Measurements from ENCODE around the gene KCNQ1. TPM values are rescaled to one million over a fixed set of nuclear protein-coding genes. Genes with fewer than 3 reads are reported as not detected.

The KCNQ1 gene
- total and polyA plus RNA-seq, 2 experiments from 2014 or later: 0.45 to 0.87 TPM

DNA sequence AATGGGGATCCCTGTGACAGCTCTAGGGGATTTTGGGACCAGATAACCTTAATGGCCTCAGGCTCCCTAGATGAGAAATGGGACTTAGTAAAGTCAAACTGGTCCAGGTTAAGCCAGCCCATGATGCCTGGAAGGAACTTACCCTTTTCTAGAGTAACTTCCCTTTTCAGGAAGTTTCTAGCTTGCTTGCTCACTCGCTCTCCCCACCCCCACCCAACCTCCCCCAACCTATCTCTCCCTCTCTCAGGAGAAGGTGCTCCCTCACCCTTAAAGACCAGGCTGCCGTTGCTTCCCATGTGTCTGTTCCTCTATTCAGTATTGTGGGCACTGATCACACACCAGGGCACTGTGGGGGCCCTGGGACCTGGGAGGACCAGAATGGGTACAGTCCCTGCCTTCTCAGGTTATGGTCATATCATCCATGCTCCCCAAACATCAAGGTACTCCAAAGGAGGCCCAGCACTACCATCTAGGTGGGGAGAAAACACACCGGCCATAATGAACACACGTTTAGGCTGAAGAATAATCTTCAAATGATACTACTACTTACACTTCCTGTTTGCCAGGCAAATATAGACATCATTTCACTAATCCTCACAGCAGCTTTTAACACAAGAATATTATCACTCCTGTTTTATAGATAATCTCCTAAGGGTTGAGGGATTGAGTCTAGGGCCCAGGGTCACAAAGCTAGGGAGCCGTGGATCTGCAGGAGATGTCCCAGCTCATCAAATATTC, 236.8 kb downstream of the KCNQ1 start:
- no peaks in the 10 kb centered on the region for H3K36me3 ChIP-seq (ENCODE audit: insufficient read depth)
- ATAC-seq (no peak), DNase-seq (ENCODE audit: low spot score) (no peak)
- Mint-ChIP-seq H3K4me1 (peaks cover 56% of the 10 kb centered on the region), H3K4me3 (no peak overlapping the region), H3K36me3 (ENCODE audit: low read depth) (no peaks in the 10 kb centered on the region), H3K27ac (no peak overlapping the region), H3K27me3 (ENCODE audit: insufficient read depth, low read depth, poor library complexity) (peaks cover 3% of the 10 kb centered on the region), H3K9me3 (no peaks in the 10 kb centered on the region)
- no peaks in the 10 kb centered on the region for H3K9me2 ChIP-seq (ENCODE audit: insufficient read depth)
- peaks cover 64% of the 10 kb centered on the region for H3K79me2 ChIP-seq (replicated peaks; ENCODE audit: insufficient read depth)
- no peak overlapping the region for H3K27ac ChIP-seq (ENCODE audit: low read depth)
- H2AFZ ChIP-seq: no peak overlapping the region
- TF ChIP-seq ZNF114 (CRISPR knock-in tag; IDR thresholded peaks at IDR 0.05): no peak
- no peaks in the 10 kb centered on the region for H3F3A ChIP-seq (replicated peaks; ENCODE audit: low read depth)
- peaks cover 35% of the 10 kb centered on the region for H3K4me1 ChIP-seq (ENCODE audit: insufficient read depth)
- H3K4me3 ChIP-seq: no peak overlapping the region
- no peak overlapping the region for H3K4me2 ChIP-seq
- peaks cover 34% of the 10 kb centered on the region for H4K20me1 ChIP-seq (replicated peaks; ENCODE audit: insufficient read depth)
- no peaks in the 10 kb centered on the region for H3K27me3 ChIP-seq (ENCODE audit: insufficient read depth)

DNA sequence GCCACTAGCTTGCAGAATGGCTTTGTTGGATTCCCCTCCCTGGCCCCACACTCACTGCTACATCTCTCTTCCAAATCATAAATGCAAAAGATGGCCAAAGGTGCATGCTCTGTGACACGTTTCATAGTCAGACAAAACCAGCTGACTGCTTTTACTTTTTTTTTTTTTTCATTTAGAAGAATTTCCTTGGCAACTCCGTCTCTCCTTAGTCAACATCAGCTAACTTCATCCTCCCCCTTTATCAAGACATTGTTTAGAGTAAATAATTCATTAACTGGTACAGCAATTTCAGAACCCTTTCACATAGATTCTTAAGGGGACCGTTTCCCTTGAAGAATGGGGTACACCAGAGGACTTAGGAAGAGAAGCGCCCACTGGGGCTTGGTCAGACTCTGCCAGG, 239.0 kb downstream of the KCNQ1 start:
- Histone ChIP-seq H3K4me1 (ENCODE audit: insufficient read depth) (peaks cover 38% of the 10 kb centered on the region), H3K4me3 (no peak overlapping the region), H4K20me1 (replicated peaks; ENCODE audit: insufficient read depth) (peaks cover 28% of the 10 kb centered on the region), H3K9me2 (ENCODE audit: insufficient read depth) (no peaks in the 10 kb centered on the region), H3K27me3 (ENCODE audit: insufficient read depth) (no peaks in the 10 kb centered on the region), H3F3A (replicated peaks; ENCODE audit: low read depth) (no peaks in the 10 kb centered on the region), H2AFZ (no peak overlapping the region), H3K36me3 (ENCODE audit: insufficient read depth) (no peaks in the 10 kb centered on the region), H3K4me2 (no peak overlapping the region), H3K27ac (ENCODE audit: low read depth) (no peak overlapping the region), H3K79me2 (replicated peaks; ENCODE audit: insufficient read depth) (peaks cover 75% of the 10 kb centered on the region)
- Mint-ChIP-seq H3K9me3 (no peaks in the 10 kb centered on the region), H3K4me3 (no peak overlapping the region), H3K36me3 (ENCODE audit: low read depth) (no peaks in the 10 kb centered on the region), H3K27me3 (ENCODE audit: insufficient read depth, low read depth, poor library complexity) (peaks cover 3% of the 10 kb centered on the region), H3K27ac (no peak overlapping the region), H3K4me1 (peaks cover 55% of the 10 kb centered on the region)
- no peak for ATAC-seq
- TF ChIP-seq EZH2 (IDR thresholded peaks at IDR 0.05; ENCODE audit: low read depth, unreplicated experiment) (no peak), STAT1 (IDR thresholded peaks at IDR 0.05; ENCODE audit: unreplicated experiment) (no peak), NANOG (IDR thresholded peaks at IDR 0.05; ENCODE audit: borderline replicate concordance) (no peak), ZNF114 (CRISPR knock-in tag; IDR thresholded peaks at IDR 0.05) (no peak)
- TF ChIP-seq, protein P1, sequence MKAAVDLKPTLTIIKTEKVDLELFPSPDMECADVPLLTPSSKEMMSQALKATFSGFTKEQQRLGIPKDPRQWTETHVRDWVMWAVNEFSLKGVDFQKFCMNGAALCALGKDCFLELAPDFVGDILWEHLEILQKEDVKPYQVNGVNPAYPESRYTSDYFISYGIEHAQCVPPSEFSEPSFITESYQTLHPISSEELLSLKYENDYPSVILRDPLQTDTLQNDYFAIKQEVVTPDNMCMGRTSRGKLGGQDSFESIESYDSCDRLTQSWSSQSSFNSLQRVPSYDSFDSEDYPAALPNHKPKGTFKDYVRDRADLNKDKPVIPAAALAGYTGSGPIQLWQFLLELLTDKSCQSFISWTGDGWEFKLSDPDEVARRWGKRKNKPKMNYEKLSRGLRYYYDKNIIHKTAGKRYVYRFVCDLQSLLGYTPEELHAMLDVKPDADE (IDR thresholded peaks at IDR 0.05): no peak
- TF ChIP-seq, protein P2, sequence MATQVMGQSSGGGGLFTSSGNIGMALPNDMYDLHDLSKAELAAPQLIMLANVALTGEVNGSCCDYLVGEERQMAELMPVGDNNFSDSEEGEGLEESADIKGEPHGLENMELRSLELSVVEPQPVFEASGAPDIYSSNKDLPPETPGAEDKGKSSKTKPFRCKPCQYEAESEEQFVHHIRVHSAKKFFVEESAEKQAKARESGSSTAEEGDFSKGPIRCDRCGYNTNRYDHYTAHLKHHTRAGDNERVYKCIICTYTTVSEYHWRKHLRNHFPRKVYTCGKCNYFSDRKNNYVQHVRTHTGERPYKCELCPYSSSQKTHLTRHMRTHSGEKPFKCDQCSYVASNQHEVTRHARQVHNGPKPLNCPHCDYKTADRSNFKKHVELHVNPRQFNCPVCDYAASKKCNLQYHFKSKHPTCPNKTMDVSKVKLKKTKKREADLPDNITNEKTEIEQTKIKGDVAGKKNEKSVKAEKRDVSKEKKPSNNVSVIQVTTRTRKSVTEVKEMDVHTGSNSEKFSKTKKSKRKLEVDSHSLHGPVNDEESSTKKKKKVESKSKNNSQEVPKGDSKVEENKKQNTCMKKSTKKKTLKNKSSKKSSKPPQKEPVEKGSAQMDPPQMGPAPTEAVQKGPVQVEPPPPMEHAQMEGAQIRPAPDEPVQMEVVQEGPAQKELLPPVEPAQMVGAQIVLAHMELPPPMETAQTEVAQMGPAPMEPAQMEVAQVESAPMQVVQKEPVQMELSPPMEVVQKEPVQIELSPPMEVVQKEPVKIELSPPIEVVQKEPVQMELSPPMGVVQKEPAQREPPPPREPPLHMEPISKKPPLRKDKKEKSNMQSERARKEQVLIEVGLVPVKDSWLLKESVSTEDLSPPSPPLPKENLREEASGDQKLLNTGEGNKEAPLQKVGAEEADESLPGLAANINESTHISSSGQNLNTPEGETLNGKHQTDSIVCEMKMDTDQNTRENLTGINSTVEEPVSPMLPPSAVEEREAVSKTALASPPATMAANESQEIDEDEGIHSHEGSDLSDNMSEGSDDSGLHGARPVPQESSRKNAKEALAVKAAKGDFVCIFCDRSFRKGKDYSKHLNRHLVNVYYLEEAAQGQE (IDR thresholded peaks at IDR 0.05; ENCODE audit: unreplicated experiment): no peak
- TF ChIP-seq, protein P3, sequence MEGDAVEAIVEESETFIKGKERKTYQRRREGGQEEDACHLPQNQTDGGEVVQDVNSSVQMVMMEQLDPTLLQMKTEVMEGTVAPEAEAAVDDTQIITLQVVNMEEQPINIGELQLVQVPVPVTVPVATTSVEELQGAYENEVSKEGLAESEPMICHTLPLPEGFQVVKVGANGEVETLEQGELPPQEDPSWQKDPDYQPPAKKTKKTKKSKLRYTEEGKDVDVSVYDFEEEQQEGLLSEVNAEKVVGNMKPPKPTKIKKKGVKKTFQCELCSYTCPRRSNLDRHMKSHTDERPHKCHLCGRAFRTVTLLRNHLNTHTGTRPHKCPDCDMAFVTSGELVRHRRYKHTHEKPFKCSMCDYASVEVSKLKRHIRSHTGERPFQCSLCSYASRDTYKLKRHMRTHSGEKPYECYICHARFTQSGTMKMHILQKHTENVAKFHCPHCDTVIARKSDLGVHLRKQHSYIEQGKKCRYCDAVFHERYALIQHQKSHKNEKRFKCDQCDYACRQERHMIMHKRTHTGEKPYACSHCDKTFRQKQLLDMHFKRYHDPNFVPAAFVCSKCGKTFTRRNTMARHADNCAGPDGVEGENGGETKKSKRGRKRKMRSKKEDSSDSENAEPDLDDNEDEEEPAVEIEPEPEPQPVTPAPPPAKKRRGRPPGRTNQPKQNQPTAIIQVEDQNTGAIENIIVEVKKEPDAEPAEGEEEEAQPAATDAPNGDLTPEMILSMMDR (conservative IDR thresholded peaks at IDR 0.05; ENCODE audit: low read depth in 2 of 2): no peak
- TF ChIP-seq, protein P4, sequence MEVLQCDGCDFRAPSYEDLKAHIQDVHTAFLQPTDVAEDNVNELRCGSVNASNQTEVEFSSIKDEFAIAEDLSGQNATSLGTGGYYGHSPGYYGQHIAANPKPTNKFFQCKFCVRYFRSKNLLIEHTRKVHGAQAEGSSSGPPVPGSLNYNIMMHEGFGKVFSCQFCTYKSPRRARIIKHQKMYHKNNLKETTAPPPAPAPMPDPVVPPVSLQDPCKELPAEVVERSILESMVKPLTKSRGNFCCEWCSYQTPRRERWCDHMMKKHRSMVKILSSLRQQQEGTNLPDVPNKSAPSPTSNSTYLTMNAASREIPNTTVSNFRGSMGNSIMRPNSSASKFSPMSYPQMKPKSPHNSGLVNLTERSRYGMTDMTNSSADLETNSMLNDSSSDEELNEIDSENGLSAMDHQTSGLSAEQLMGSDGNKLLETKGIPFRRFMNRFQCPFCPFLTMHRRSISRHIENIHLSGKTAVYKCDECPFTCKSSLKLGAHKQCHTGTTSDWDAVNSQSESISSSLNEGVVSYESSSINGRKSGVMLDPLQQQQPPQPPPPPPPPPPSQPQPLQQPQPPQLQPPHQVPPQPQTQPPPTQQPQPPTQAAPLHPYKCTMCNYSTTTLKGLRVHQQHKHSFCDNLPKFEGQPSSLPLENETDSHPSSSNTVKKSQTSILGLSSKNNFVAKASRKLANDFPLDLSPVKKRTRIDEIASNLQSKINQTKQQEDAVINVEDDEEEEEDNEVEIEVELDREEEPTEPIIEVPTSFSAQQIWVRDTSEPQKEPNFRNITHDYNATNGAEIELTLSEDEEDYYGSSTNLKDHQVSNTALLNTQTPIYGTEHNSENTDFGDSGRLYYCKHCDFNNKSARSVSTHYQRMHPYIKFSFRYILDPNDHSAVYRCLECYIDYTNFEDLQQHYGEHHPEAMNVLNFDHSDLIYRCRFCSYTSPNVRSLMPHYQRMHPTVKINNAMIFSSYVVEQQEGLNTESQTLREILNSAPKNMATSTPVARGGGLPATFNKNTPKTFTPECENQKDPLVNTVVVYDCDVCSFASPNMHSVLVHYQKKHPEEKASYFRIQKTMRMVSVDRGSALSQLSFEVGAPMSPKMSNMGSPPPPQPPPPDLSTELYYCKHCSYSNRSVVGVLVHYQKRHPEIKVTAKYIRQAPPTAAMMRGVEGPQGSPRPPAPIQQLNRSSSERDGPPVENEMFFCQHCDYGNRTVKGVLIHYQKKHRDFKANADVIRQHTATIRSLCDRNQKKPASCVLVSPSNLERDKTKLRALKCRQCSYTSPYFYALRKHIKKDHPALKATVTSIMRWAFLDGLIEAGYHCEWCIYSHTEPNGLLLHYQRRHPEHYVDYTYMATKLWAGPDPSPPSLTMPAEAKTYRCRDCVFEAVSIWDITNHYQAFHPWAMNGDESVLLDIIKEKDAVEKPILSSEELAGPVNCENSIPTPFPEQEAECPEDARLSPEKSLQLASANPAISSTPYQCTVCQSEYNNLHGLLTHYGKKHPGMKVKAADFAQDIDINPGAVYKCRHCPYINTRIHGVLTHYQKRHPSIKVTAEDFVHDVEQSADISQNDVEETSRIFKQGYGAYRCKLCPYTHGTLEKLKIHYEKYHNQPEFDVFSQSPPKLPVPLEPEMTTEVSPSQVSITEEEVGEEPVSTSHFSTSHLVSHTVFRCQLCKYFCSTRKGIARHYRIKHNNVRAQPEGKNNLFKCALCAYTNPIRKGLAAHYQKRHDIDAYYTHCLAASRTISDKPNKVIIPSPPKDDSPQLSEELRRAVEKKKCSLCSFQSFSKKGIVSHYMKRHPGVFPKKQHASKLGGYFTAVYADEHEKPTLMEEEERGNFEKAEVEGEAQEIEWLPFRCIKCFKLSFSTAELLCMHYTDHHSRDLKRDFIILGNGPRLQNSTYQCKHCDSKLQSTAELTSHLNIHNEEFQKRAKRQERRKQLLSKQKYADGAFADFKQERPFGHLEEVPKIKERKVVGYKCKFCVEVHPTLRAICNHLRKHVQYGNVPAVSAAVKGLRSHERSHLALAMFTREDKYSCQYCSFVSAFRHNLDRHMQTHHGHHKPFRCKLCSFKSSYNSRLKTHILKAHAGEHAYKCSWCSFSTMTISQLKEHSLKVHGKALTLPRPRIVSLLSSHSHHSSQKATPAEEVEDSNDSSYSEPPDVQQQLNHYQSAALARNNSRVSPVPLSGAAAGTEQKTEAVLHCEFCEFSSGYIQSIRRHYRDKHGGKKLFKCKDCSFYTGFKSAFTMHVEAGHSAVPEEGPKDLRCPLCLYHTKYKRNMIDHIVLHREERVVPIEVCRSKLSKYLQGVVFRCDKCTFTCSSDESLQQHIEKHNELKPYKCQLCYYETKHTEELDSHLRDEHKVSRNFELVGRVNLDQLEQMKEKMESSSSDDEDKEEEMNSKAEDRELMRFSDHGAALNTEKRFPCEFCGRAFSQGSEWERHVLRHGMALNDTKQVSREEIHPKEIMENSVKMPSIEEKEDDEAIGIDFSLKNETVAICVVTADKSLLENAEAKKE (CRISPR knock-in tag; IDR thresholded peaks at IDR 0.05): no peak
- DNase-seq (ENCODE audit: low spot score): no peak

Measured in GM23338 (cell line).